Measurements from ENCODE around the gene IDE. TPM values are rescaled to one million over a fixed set of nuclear protein-coding genes. Genes with fewer than 3 reads are reported as not detected.

Gene IDE
- polyA plus RNA-seq, 3 donors, result 10.7 to 21.8 (median 15.6) TPM

- intact Hi-C loops (cut with micrococcal nuclease), result loop anchor here (5.0 to 10.0 kb wide), 3 partner anchors 92 to 252 kb away; partner anchors contain the start of genes EXOC6 (in 1 of the 2) and HHEX (in 1 of the 2)
- H3K9me3 Mint-ChIP-seq, result no peaks in the 10 kb centered on the region
- Histone ChIP-seq H3K9ac (ENCODE audit: insufficient read depth, low read length, poor library complexity, severe bottlenecking) (peak within 1 kb of the TSS; percentile 76), H3K79me2 (ENCODE audit: insufficient read depth, low read length) (peaks cover 51% of the 10 kb centered on the region), H3K9me3 (replicated peaks in 1 of 2; ENCODE audit: control insufficient read depth in 1 of 2, insufficient read depth in 1 of 2, low read length in 2 of 2) (no peaks in the 10 kb centered on the region), H3K27ac (ENCODE audit: low read depth in 1 of 2, low read length in 2 of 2) (peak within 1 kb of the TSS; percentile 93 to 97), H3K36me3 (replicated peaks in 1 of 2; ENCODE audit: control insufficient read depth in 1 of 2, insufficient read depth in 2 of 2, low read length in 2 of 2) (no peaks in the 10 kb centered on the region), H3K4me1 (ENCODE audit: control insufficient read depth in 1 of 2, insufficient read depth in 2 of 2, low read length in 2 of 2) (peaks cover 40 to 46% of the 10 kb centered on the region in 2 donors), H3K4me3 (replicated peaks in 1 of 3; ENCODE audit: low read depth in 2 of 3, low read length in 3 of 3) (peak within 1 kb of the TSS; percentile 63 to 99 (median 72)), H3K27me3 (ENCODE audit: control insufficient read depth in 2 of 2, insufficient read depth in 2 of 2, low read length in 2 of 2) (no peaks in the 10 kb centered on the region), H3K4me2 (replicated peaks; ENCODE audit: extremely low read depth, low read length, poor library complexity, severe bottlenecking) (peak within 1 kb of the TSS; percentile 100), H2AFZ (ENCODE audit: insufficient read depth, low read depth, low read length, poor library complexity, severe bottlenecking) (peak within 1 kb of the TSS; percentile 95), H4K20me1 (ENCODE audit: insufficient read depth, low read length) (no peaks in the 10 kb centered on the region)
- peak; percentile 89 to 97 (median 91) for DNase-seq
- TF ChIP-seq CTCF (IDR thresholded peaks at IDR 0.05), result no peak
- H3K4me1 Mint-ChIP-seq, result peaks cover 52% of the 10 kb centered on the region
- H3K36me3 Mint-ChIP-seq, result no peaks in the 10 kb centered on the region
- peak within 1 kb of the TSS; percentile 94 to 99 (median 97) for H3K27ac Mint-ChIP-seq
- peaks cover 0 to 3% (median 1%) of the 10 kb centered on the region in 3 donors for H3K27me3 Mint-ChIP-seq (ENCODE audit: low read depth in 3 of 3)
- H3K4me3 Mint-ChIP-seq, result peak within 1 kb of the TSS; percentile 91 to 95
- under 1% methylated on average over 55 of the region's 61 CpGs for WGBS (ENCODE audit: insufficient coverage)
Observed at GRCh38 chr10:92592761-92593618, 19.1 kb upstream of the IDE start, which contains the start of gene KIF11. KIF11 (plus strand) TSS chr10:92593130; CDS start chr10:92593376, 246 bp downstream.

- peak overlapping the region; percentile 94 to 99 (median 97) for H3K27ac Mint-ChIP-seq
- H4K20me1 ChIP-seq (ENCODE audit: insufficient read depth, low read length), result no peaks in the 10 kb centered on the region
- H3K36me3 Mint-ChIP-seq, result no peaks in the 10 kb centered on the region
- H3K4me3 Mint-ChIP-seq, result peak overlapping the region; percentile 91 to 95
- H3K4me1 ChIP-seq (ENCODE audit: control insufficient read depth in 1 of 2, insufficient read depth in 2 of 2, low read length in 2 of 2), result peaks cover 38 to 46% of the 10 kb centered on the region in 2 donors
- peaks cover 0 to 3% (median 1%) of the 10 kb centered on the region in 3 donors for H3K27me3 Mint-ChIP-seq (ENCODE audit: low read depth in 3 of 3)
- peak overlapping the region; percentile 63 to 99 (median 72) for H3K4me3 ChIP-seq (replicated peaks in 1 of 3; ENCODE audit: low read depth in 2 of 3, low read length in 3 of 3)
- H3K79me2 ChIP-seq (ENCODE audit: insufficient read depth, low read length), result peaks cover 37% of the 10 kb centered on the region
- peak overlapping the region; percentile 95 for H2AFZ ChIP-seq (ENCODE audit: insufficient read depth, low read depth, low read length, poor library complexity, severe bottlenecking)
- peak overlapping the region; percentile 76 for H3K9ac ChIP-seq (ENCODE audit: insufficient read depth, low read length, poor library complexity, severe bottlenecking)
- peaks cover 43% of the 10 kb centered on the region for H3K4me1 Mint-ChIP-seq
- H3K27me3 ChIP-seq (ENCODE audit: control insufficient read depth in 2 of 2, insufficient read depth in 2 of 2, low read length in 2 of 2), result no peaks in the 10 kb centered on the region
- H3K9me3 Mint-ChIP-seq, result no peaks in the 10 kb centered on the region
- peak overlapping the region; percentile 100 for H3K4me2 ChIP-seq (replicated peaks; ENCODE audit: extremely low read depth, low read length, poor library complexity, severe bottlenecking)
- peak; percentile 94 to 96 (median 94) for DNase-seq
- no peak for TF ChIP-seq CTCF (IDR thresholded peaks at IDR 0.05)
- H3K9me3 ChIP-seq (replicated peaks in 1 of 2; ENCODE audit: control insufficient read depth in 1 of 2, insufficient read depth in 1 of 2, low read length in 2 of 2), result no peaks in the 10 kb centered on the region
- H3K27ac ChIP-seq (ENCODE audit: low read depth in 1 of 2, low read length in 2 of 2), result peak overlapping the region; percentile 93 to 97
- WGBS (ENCODE audit: insufficient coverage), result under 1% methylated on average over 35 of the region's 38 CpGs
- H3K36me3 ChIP-seq (replicated peaks in 1 of 2; ENCODE audit: control insufficient read depth in 1 of 2, insufficient read depth in 2 of 2, low read length in 2 of 2), result no peaks in the 10 kb centered on the region
- intact Hi-C loops (cut with micrococcal nuclease), result loop anchor here (2.0 to 10.0 kb wide), 4 partner anchors 17 to 253 kb away; partner anchors contain the start of genes EXOC6 (in 1 of the 2), HHEX (in 1 of the 2) and IDE (in 1 of the 2)
Observed at GRCh38 chr10:92591550-92592022, 17.7 kb upstream of the IDE start.

Measured in CD14-positive monocyte (primary cell).